Mesenchymal stem cell (in vitro differentiated cells and primary cell): ENCODE results near the gene ALAD.

Source experiments
- DNase-seq: peaks from one replicate; pipeline ENCODE4 v3.0.0-alpha.2; 2013
- H2AFZ ChIP-seq: one replicate; pipeline ENCODE4 v1.6.1; 2013; ENCODE audit warnings: low read depth, mild to moderate bottlenecking, control low read depth, inconsistent platforms, low read length, moderate library complexity
- H2AK5ac ChIP-seq: 2 replicates; pipeline ENCODE4 v1.6.1; 2013; ENCODE audit warnings: low read length, moderate library complexity, mild to moderate bottlenecking, inconsistent platforms; ENCODE audit not compliant: severe bottlenecking
- H2BK120ac ChIP-seq: one replicate; pipeline ENCODE4 v1.6.1; 2013; ENCODE audit warnings: low read depth, mild to moderate bottlenecking, inconsistent platforms, low read length, moderate library complexity
- H2BK12ac ChIP-seq, 2 experiments: one replicate each; pipeline ENCODE4 v1.6.1; 2013; ENCODE audit warnings: inconsistent platforms in 2 of 2, low read length in 2 of 2, mild to moderate bottlenecking in 2 of 2, moderate library complexity in 2 of 2, control low read depth in 1 of 2
- H2BK15ac ChIP-seq: one replicate; pipeline ENCODE4 v1.6.1; 2013; ENCODE audit warnings: mild to moderate bottlenecking, low read depth, inconsistent platforms; ENCODE audit not compliant: poor library complexity, severe bottlenecking
- H2BK5ac ChIP-seq: 2 replicates; pipeline ENCODE4 v1.6.1; 2013; ENCODE audit warnings: low read depth, mild to moderate bottlenecking, low read length, control low read depth, inconsistent platforms; ENCODE audit not compliant: poor library complexity, severe bottlenecking
- H3K14ac ChIP-seq, 2 experiments: one replicate each; pipeline ENCODE4 v1.6.1; 2013; ENCODE audit warnings: inconsistent platforms in 2 of 2, low read length in 2 of 2, control low read depth in 1 of 2, mild to moderate bottlenecking in 1 of 2, moderate library complexity in 1 of 2
- H3K18ac ChIP-seq, 2 experiments: one replicate each; pipeline ENCODE4 v1.6.1; 2013; ENCODE audit warnings: inconsistent platforms in 2 of 2, low read length in 2 of 2, control low read depth in 1 of 2, low read depth in 1 of 2, mild to moderate bottlenecking in 1 of 2
- H3K23ac ChIP-seq, 2 experiments: one replicate each; pipeline ENCODE4 v1.6.1; 2013; ENCODE audit warnings: inconsistent platforms in 2 of 2, low read length in 2 of 2, mild to moderate bottlenecking in 2 of 2, moderate library complexity in 2 of 2, control low read depth in 1 of 2
- H3K27ac ChIP-seq: 2 replicates; pipeline ENCODE4 v1.5.1; 2013; ENCODE audit warnings: mild to moderate bottlenecking, moderate library complexity, low read length, control low read depth, inconsistent platforms; ENCODE audit not compliant: poor library complexity, severe bottlenecking
- H3K27me3 ChIP-seq, 2 experiments: 2 replicates each; pipeline versions ENCODE4 v1.6.1 to v1.7.0; 2013; ENCODE audit warnings: low read length in 2 of 2, mild to moderate bottlenecking in 2 of 2, moderate library complexity in 2 of 2, control low read depth in 1 of 2, inconsistent platforms in 1 of 2; ENCODE audit not compliant: control insufficient read depth in 1 of 2, insufficient read depth in 1 of 2
- H3K36me3 ChIP-seq, 2 experiments: 2 replicates each; pipeline versions ENCODE4 v1.6.1 to v1.7.0; 2013; ENCODE audit warnings: low read length in 2 of 2, control low read depth in 1 of 2, inconsistent platforms in 1 of 2, low read depth in 1 of 2, mild to moderate bottlenecking in 1 of 2; ENCODE audit not compliant: insufficient read depth in 2 of 2, control insufficient read depth in 1 of 2
- H3K4ac ChIP-seq, 2 experiments: one replicate each; pipeline ENCODE4 v1.6.1; 2013; ENCODE audit warnings: inconsistent platforms in 2 of 2, low read length in 2 of 2, mild to moderate bottlenecking in 2 of 2, moderate library complexity in 2 of 2, control low read depth in 1 of 2, low read depth in 1 of 2
- H3K4me1 ChIP-seq: 2 replicates; pipeline ENCODE4 v1.6.1; 2013; ENCODE audit warnings: low read depth, low read length, control low read depth; ENCODE audit not compliant: control insufficient read depth, insufficient read depth
- H3K4me2 ChIP-seq: 2 replicates; pipeline ENCODE4 v1.6.1; 2013; ENCODE audit warnings: low read length, mild to moderate bottlenecking, inconsistent platforms; ENCODE audit not compliant: poor library complexity, severe bottlenecking
- H3K4me3 ChIP-seq, 2 experiments: 2 replicates each; pipeline versions ENCODE4 v1.5.1 to v1.7.0; 2013; ENCODE audit warnings: low read length in 2 of 2, mild to moderate bottlenecking in 2 of 2, control low read depth in 1 of 2, low read depth in 1 of 2; ENCODE audit not compliant: insufficient read depth in 1 of 2
- H3K79me1 ChIP-seq: replicated peaks from 2 replicates; pipeline ENCODE4 v1.6.1; 2013; ENCODE audit warnings: mild to moderate bottlenecking, control low read depth, low read length, inconsistent platforms; ENCODE audit not compliant: poor library complexity, severe bottlenecking
- H3K9ac ChIP-seq: 2 replicates; pipeline ENCODE4 v1.7.0; 2013; ENCODE audit warnings: mild to moderate bottlenecking, low read length, moderate library complexity
- H3K9me3 ChIP-seq: 2 replicates; pipeline ENCODE4 v1.7.0; 2013; ENCODE audit warnings: mild to moderate bottlenecking, low read length; ENCODE audit not compliant: control insufficient read depth
- H4K8ac ChIP-seq: one replicate; pipeline ENCODE4 v1.6.1; 2013; ENCODE audit warnings: inconsistent platforms, mild to moderate bottlenecking, low read length, moderate library complexity
- H4K91ac ChIP-seq: one replicate; pipeline ENCODE4 v1.6.1; 2013; ENCODE audit warnings: mild to moderate bottlenecking, low read length, inconsistent platforms
- WGBS: methylation state at CpG from one replicate; pipeline ENCODE4 v1.1.7; 2013; ENCODE audit warnings: mixed read lengths; 5-methylcytosine and 5-hydroxymethylcytosine counted together

Gene ALAD

DNA sequence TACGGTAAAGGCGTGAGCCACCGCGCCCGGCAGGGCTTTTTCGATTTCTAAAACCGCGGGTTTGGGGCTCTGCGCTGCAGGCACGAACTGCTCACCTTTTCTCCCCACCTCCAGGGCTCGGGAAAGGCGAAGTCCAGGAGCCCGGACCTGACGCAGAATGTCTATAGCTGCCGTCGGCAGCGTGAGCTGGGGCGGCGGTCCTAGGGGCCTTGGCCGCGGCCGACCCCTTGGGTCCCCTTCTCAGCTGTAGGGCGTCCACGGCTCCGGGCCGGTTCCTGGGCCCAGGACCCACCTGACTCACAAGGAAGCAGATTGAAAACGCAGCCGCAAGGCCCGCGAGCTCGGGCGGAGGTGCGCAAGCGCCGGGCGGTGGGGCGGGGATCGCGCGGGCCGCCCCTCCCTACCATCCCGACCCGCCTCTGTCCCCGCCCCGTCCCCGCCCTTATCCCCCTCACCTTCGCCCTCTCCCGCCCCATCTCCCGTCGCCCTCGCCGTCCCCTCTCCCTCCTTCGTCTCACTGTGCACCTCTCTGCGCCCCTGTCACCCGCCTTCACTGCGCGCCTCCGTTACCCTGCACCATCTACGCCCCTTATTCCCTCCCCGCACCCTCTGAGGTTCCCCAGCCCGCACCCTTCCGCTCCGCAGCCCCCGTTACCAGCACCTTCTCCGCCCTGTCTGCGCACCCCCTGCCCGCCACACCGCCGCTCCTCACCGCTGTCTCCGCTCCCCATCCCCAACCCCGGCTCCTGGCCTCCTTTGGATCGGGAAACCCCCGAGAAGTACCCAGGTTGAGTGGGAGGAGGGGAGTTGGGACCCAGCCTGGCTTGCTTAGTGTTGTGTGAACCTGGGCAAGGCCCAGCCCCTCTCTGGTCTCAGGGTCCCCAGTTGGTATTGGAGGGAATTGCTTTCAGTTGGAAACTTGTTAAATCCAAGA is 24.2 kb downstream of the ALAD start, which contains the start of gene HDHD3:
Gene HDHD3 (minus strand): TSS at position 353 of the 934 bp plus-strand sequence. CDS start 2,632 bp downstream, outside the sequence.
- peak within 1 kb of the TSS; percentile 91 for H3K9ac ChIP-seq
- no peaks in the 10 kb centered on the region for H3K27me3 ChIP-seq
- peak within 1 kb of the TSS; percentile 55 for H4K91ac ChIP-seq
- peaks cover 18% of the 10 kb centered on the region for H3K79me1 ChIP-seq
- H3K4me1 ChIP-seq = peaks cover 3% of the 10 kb centered on the region
- peak within 1 kb of the TSS; percentile 70 for H4K8ac ChIP-seq
- no peak within 1 kb of the TSS for H2BK5ac ChIP-seq
- no peak within 1 kb of the TSS for H2BK12ac ChIP-seq
- peak within 1 kb of the TSS; percentile 91 for H2AFZ ChIP-seq
- peak within 1 kb of the TSS in 1 of 2 experiments; percentile 53 for H3K14ac ChIP-seq
- peak within 1 kb of the TSS; percentile 73 for H3K4me2 ChIP-seq
- DNase-seq = peak; percentile 77
- H2BK15ac ChIP-seq = peak within 1 kb of the TSS; percentile 66
- H3K4me3 ChIP-seq = peak within 1 kb of the TSS; percentile 73 to 85
- H3K27ac ChIP-seq = no peak within 1 kb of the TSS
- H3K23ac ChIP-seq = no peak within 1 kb of the TSS
- 2% methylated on average over 54 of the region's 74 CpGs for WGBS
- H3K9me3 ChIP-seq = no peaks in the 10 kb centered on the region
- peaks cover 17 to 25% of the 10 kb centered on the region in 2 experiments for H3K36me3 ChIP-seq
- no peak within 1 kb of the TSS for H2AK5ac ChIP-seq
- H3K18ac ChIP-seq = peak within 1 kb of the TSS; percentile 46 to 63
- H2BK120ac ChIP-seq = no peak within 1 kb of the TSS
- H3K4ac ChIP-seq = peak within 1 kb of the TSS; percentile 9 to 59

DNA sequence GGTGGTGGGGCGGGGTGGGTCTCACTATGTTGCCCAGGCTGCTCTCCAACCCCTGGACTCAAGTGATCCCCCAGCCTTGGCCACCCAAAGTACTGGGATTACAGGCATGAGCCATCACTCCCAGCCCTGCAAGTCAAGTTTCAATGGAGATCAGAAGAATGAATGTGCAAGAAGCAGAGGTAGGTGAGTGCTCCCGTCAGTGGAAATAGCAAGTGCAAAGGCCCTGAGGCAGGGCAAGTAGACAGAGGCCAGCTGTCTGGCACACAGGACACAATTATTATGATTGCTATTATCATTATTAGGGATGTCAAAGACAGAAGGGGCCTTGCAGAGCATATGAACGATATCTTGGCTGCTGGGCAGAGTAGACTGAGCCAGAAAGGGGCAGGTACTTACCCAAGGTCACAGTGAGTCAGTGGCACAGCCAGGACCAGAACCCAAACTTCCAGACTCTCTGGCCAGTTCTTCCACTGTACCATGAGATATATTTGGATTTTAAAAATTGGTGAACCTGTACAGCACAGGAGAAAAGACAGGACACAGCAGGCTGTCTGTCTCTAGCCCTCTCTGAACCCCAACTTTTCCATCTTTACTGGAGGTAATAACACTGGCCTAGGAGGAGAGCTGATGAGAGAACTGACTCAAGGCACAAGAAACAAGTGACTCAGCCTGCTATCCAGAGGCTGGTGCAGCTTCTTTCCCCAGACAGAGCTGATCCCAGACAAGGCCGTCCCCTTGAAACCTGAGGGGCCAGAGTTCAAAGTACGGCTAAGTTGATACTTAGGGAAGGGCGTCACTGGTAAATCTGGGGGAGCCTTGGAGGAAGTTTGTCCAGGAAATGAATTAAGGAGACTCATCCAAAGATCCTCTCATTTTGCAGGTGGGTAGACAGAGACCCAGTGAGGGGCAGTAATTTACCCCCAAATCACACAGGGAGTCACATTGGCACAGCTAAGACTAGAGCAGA is 25.7 kb downstream of the ALAD start:
- Histone ChIP-seq H3K4me2 (peak overlapping the region; percentile 29), H3K27ac (no peak overlapping the region), H3K9ac (no peak overlapping the region), H3K4ac (no peak overlapping the region), H2BK120ac (no peak overlapping the region), H2BK12ac (no peak overlapping the region), H3K9me3 (no peaks in the 10 kb centered on the region), H4K8ac (no peak overlapping the region), H3K79me1 (peaks cover 18% of the 10 kb centered on the region), H3K27me3 (no peaks in the 10 kb centered on the region), H2AK5ac (no peak overlapping the region), H2BK15ac (no peak overlapping the region), H3K23ac (no peak overlapping the region), H3K18ac (no peak overlapping the region), H2AFZ (no peak overlapping the region), H3K4me1 (peaks cover 3% of the 10 kb centered on the region), H4K91ac (no peak overlapping the region), H3K14ac (no peak overlapping the region), H2BK5ac (no peak overlapping the region), H3K36me3 (peaks cover 17 to 25% of the 10 kb centered on the region in 2 experiments), H3K4me3 (peak overlapping the region in 1 of 2 experiments; percentile 85)
- 87% methylated on average over 5 of the region's 6 CpGs for WGBS
- peak; percentile 22 for DNase-seq

DNA sequence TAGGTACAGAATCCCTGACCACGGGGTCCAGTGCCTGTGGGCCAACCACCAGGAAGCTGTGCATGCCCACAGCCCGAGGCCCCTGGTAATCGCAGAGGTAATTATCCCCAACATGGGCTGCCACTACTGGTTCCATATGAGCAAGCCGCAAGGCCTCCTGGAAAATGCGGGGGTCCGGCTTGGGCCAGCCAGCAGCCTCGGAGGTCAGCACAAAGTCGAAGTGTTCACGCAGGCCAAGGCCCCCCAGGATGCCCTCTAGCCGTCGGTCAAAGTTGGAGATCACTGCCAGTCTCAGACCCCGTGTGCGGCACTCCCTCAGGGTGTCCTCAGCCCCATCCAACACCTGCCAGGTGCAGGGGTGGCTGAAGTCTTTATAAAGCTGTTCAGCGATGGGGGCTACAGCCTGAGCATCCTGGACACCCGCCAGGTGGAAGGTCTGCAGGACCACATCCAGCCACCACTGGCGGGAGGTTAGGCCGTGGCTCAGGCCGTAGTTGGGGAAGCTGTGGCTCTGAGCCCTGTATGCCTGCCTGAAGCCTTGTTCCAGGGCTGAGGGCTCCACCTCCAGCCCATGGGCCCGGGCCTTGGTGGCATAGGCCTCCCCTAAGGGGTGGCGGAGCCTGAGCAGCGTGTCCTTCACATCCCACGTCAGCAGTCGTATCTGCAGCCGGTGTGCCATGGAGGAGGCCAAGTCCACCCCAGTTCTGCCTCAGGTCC is 27.2 kb downstream of the ALAD start:
- no peak overlapping the region for H3K4me3 ChIP-seq
- no peak overlapping the region for H3K14ac ChIP-seq
- no peak overlapping the region for H2BK5ac ChIP-seq
- DNase-seq = no peak
- H2BK15ac ChIP-seq = no peak overlapping the region
- H2BK120ac ChIP-seq = no peak overlapping the region
- H4K8ac ChIP-seq = no peak overlapping the region
- H2BK12ac ChIP-seq = no peak overlapping the region
- H3K9ac ChIP-seq = no peak overlapping the region
- no peak overlapping the region for H3K4me2 ChIP-seq
- no peak overlapping the region for H3K18ac ChIP-seq
- no peaks in the 10 kb centered on the region for H3K9me3 ChIP-seq
- H3K4ac ChIP-seq = no peak overlapping the region
- H2AFZ ChIP-seq = no peak overlapping the region
- no peaks in the 10 kb centered on the region for H3K27me3 ChIP-seq
- H3K79me1 ChIP-seq = peaks cover 18% of the 10 kb centered on the region
- no peak overlapping the region for H4K91ac ChIP-seq
- H3K36me3 ChIP-seq = peaks cover 17 to 25% of the 10 kb centered on the region in 2 experiments
- H3K23ac ChIP-seq = no peak overlapping the region
- peaks cover 3% of the 10 kb centered on the region for H3K4me1 ChIP-seq
- WGBS = 94% methylated on average over 24 of the region's 24 CpGs
- H2AK5ac ChIP-seq = no peak overlapping the region
- H3K27ac ChIP-seq = no peak overlapping the region
